ENCODE data around the gene ERLIN1. TPM values are rescaled to one million over a fixed set of nuclear protein-coding genes. Genes with fewer than 3 reads are reported as not detected.
"Not testable (repeated sequence)": the region's sequence is repeated elsewhere in the genome, so short reads cannot be mapped to it uniquely, and the experiment has no call there.

ERLIN1 gene
- total and polyA plus RNA-seq, 4 donors, result 21.7 to 85.4 (median 70.0) TPM

DNA sequence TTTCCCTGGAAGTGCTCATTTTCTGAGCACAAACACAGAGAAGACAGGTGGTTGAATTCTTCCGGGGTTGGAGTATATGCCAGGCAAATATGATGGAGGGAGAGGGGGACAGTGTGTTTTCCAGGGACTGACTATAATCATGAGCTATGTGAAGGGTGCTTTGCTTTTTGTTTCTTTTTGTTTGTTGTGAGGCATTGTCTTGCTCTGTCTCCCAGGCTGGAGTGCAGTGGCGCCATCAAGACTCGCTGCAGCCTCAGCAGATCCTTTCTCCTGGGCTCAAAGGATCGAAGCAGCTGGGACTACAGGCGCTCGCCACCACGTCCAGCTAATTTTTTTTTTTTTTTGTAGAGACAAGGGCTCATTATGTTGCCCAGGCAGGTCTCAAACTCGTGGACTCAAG lies 56.9 kb downstream of the ERLIN1 start:
- DNase-seq (ENCODE audit: low spot score), result no peak
- Histone ChIP-seq H3K27me3 (ENCODE audit: control insufficient read depth in 4 of 4, insufficient read depth in 4 of 4, low read length in 3 of 4) (no peaks in the 10 kb centered on the region), H3K36me3 (ENCODE audit: control insufficient read depth in 4 of 4, insufficient read depth in 3 of 4, low read depth in 1 of 4, low read length in 3 of 4) (no peaks in the 10 kb centered on the region), H3K4me3 (ENCODE audit: low read depth in 1 of 3, low read length in 3 of 3) (no peak overlapping the region), H3K27ac (ENCODE audit: low read depth in 1 of 2, low read length in 2 of 2) (no peak overlapping the region), H3K4me1 (ENCODE audit: control insufficient read depth in 4 of 4, insufficient read depth in 4 of 4, low read length in 3 of 4) (no peaks in the 10 kb centered on the region), H3K9me3 (ENCODE audit: control insufficient read depth in 4 of 4, low read length in 3 of 4) (no peaks in the 10 kb centered on the region), H3K9ac (ENCODE audit: low read depth in 1 of 2, low read length in 2 of 2) (no peak overlapping the region)
- TF ChIP-seq FOXA1 (IDR thresholded peaks at IDR 0.05) (no peak), HNF4A (conservative IDR thresholded peaks at IDR 0.05) (no peak), FOXA2 (IDR thresholded peaks at IDR 0.05) (no peak), HNF4G (IDR thresholded peaks at IDR 0.05) (no peak), GABPA (IDR thresholded peaks at IDR 0.05 in 1 of 2, conservative IDR thresholded peaks at IDR 0.05 in 1 of 2) (no peak), JUND (IDR thresholded peaks at IDR 0.05) (no peak), NR2F2 (IDR thresholded peaks at IDR 0.05) (no peak), EGR1 (IDR thresholded peaks at IDR 0.05; ENCODE audit: low read depth in 2 of 2) (no peak), RAD21 (IDR thresholded peaks at IDR 0.05) (no peak), TAF1 (conservative IDR thresholded peaks at IDR 0.05) (no peak), SP1 (IDR thresholded peaks at IDR 0.05) (no peak), YY1 (IDR thresholded peaks at IDR 0.05) (no peak), RXRA (IDR thresholded peaks at IDR 0.05) (no peak)
- TF ChIP-seq, protein P1, sequence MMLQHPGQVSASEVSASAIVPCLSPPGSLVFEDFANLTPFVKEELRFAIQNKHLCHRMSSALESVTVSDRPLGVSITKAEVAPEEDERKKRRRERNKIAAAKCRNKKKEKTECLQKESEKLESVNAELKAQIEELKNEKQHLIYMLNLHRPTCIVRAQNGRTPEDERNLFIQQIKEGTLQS (IDR thresholded peaks at IDR 0.05), result no peak
- TF ChIP-seq, protein P2, sequence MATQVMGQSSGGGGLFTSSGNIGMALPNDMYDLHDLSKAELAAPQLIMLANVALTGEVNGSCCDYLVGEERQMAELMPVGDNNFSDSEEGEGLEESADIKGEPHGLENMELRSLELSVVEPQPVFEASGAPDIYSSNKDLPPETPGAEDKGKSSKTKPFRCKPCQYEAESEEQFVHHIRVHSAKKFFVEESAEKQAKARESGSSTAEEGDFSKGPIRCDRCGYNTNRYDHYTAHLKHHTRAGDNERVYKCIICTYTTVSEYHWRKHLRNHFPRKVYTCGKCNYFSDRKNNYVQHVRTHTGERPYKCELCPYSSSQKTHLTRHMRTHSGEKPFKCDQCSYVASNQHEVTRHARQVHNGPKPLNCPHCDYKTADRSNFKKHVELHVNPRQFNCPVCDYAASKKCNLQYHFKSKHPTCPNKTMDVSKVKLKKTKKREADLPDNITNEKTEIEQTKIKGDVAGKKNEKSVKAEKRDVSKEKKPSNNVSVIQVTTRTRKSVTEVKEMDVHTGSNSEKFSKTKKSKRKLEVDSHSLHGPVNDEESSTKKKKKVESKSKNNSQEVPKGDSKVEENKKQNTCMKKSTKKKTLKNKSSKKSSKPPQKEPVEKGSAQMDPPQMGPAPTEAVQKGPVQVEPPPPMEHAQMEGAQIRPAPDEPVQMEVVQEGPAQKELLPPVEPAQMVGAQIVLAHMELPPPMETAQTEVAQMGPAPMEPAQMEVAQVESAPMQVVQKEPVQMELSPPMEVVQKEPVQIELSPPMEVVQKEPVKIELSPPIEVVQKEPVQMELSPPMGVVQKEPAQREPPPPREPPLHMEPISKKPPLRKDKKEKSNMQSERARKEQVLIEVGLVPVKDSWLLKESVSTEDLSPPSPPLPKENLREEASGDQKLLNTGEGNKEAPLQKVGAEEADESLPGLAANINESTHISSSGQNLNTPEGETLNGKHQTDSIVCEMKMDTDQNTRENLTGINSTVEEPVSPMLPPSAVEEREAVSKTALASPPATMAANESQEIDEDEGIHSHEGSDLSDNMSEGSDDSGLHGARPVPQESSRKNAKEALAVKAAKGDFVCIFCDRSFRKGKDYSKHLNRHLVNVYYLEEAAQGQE (IDR thresholded peaks at IDR 0.05), result no peak
- TF ChIP-seq, protein P3, sequence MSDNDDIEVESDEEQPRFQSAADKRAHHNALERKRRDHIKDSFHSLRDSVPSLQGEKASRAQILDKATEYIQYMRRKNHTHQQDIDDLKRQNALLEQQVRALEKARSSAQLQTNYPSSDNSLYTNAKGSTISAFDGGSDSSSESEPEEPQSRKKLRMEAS (IDR thresholded peaks at IDR 0.05), result no peak
- TF ChIP-seq, protein P4, sequence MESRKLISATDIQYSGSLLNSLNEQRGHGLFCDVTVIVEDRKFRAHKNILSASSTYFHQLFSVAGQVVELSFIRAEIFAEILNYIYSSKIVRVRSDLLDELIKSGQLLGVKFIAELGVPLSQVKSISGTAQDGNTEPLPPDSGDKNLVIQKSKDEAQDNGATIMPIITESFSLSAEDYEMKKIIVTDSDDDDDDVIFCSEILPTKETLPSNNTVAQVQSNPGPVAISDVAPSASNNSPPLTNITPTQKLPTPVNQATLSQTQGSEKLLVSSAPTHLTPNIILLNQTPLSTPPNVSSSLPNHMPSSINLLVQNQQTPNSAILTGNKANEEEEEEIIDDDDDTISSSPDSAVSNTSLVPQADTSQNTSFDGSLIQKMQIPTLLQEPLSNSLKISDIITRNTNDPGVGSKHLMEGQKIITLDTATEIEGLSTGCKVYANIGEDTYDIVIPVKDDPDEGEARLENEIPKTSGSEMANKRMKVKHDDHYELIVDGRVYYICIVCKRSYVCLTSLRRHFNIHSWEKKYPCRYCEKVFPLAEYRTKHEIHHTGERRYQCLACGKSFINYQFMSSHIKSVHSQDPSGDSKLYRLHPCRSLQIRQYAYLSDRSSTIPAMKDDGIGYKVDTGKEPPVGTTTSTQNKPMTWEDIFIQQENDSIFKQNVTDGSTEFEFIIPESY (IDR thresholded peaks at IDR 0.05), result no peak
- TF ChIP-seq, protein P5, sequence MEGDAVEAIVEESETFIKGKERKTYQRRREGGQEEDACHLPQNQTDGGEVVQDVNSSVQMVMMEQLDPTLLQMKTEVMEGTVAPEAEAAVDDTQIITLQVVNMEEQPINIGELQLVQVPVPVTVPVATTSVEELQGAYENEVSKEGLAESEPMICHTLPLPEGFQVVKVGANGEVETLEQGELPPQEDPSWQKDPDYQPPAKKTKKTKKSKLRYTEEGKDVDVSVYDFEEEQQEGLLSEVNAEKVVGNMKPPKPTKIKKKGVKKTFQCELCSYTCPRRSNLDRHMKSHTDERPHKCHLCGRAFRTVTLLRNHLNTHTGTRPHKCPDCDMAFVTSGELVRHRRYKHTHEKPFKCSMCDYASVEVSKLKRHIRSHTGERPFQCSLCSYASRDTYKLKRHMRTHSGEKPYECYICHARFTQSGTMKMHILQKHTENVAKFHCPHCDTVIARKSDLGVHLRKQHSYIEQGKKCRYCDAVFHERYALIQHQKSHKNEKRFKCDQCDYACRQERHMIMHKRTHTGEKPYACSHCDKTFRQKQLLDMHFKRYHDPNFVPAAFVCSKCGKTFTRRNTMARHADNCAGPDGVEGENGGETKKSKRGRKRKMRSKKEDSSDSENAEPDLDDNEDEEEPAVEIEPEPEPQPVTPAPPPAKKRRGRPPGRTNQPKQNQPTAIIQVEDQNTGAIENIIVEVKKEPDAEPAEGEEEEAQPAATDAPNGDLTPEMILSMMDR (IDR thresholded peaks at IDR 0.05; ENCODE audit: low read depth, low read length, missing input control), result no peak
- 91% methylated on average over 8 of the region's 8 CpGs for WGBS

DNA sequence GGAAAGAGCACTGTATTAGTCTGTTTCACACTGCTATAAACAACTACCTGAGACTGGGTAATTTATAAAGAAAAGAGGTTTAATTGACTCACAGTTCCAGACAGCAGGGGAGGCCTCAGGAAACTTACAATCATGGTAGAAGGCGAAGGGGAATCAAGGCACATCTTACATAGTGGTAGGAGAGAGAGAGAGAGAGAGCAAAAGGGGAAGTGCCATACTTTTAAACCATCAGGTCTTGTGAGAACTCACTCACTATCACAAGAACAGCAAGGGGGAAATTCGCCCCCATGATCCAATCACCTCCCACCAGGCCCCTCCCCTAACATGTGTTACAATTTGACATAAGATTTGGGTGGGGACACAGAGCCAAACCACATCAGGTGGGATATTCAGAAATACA lies 60.5 kb downstream of the ERLIN1 start:
- DNase-seq (ENCODE audit: low spot score); H3K27ac ChIP-seq (ENCODE audit: low read depth in 1 of 2, low read length in 2 of 2); H3K36me3 ChIP-seq (ENCODE audit: control insufficient read depth in 4 of 4, insufficient read depth in 3 of 4, low read depth in 1 of 4, low read length in 3 of 4); H3K4me3 ChIP-seq (ENCODE audit: low read depth in 1 of 3, low read length in 3 of 3); H3K4me1 ChIP-seq (ENCODE audit: control insufficient read depth in 4 of 4, insufficient read depth in 4 of 4, low read length in 3 of 4); H3K9me3 ChIP-seq (ENCODE audit: control insufficient read depth in 4 of 4, low read length in 3 of 4); H3K27me3 ChIP-seq (ENCODE audit: control insufficient read depth in 4 of 4, insufficient read depth in 4 of 4, low read length in 3 of 4); H3K9ac ChIP-seq (ENCODE audit: low read depth in 1 of 2, low read length in 2 of 2): not testable (repeated sequence)
- WGBS, result 78% methylated on average over 2 of the region's 2 CpGs
